Body of pancreas (tissue), 4 donors: Measurements from ENCODE around the gene ROMO1.

Experiments
- POLR2A ChIP-seq, 3 donors: fragments of 450-650 bp; IDR thresholded peaks; one replicate each; pipeline ENCODE4 v1.6.1; 2016; ENCODE audit warnings: antibody characterized with exemption in 3 of 3, mild to moderate bottlenecking in 2 of 3
- TF ChIP-seq, protein P1 (sequence below), 7 experiments: fragments of 450-650 bp in 4 of 7; fragments of 200-600 bp in 3 of 7; sonication (generic) in 3 of 7; IDR thresholded peaks; one replicate each; pipeline ENCODE4 v1.5.1; 2016 to 2019; ENCODE audit warnings: antibody characterized with exemption in 7 of 7

DNA sequence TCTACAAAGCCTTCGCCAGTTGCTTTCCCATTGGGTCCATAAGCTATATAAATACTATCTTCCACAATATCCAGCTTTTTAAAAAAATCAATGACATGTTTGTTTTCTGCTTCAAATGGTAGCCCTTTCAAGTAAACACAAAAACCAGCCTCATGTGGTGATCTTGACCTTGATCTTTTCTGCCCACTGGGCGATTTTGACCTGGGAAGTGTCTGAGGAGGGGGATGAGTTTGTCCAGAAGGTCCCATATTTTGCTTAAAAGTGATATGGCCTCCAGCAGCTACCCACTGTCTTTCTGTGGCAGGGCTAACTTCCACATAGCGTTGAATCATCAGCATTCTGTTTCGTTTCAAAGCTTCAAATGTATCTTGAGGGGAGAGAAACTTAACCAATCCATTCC, 45.3 kb upstream of the ROMO1 start:
- TF ChIP-seq, protein P1, sequence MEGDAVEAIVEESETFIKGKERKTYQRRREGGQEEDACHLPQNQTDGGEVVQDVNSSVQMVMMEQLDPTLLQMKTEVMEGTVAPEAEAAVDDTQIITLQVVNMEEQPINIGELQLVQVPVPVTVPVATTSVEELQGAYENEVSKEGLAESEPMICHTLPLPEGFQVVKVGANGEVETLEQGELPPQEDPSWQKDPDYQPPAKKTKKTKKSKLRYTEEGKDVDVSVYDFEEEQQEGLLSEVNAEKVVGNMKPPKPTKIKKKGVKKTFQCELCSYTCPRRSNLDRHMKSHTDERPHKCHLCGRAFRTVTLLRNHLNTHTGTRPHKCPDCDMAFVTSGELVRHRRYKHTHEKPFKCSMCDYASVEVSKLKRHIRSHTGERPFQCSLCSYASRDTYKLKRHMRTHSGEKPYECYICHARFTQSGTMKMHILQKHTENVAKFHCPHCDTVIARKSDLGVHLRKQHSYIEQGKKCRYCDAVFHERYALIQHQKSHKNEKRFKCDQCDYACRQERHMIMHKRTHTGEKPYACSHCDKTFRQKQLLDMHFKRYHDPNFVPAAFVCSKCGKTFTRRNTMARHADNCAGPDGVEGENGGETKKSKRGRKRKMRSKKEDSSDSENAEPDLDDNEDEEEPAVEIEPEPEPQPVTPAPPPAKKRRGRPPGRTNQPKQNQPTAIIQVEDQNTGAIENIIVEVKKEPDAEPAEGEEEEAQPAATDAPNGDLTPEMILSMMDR (IDR thresholded peaks at IDR 0.05): no peak
- TF ChIP-seq POLR2A (IDR thresholded peaks at IDR 0.05): no peak
